HG02970 (cell line): ENCODE measurements around the gene PPP2R2C.

Experiments used
- ATAC-seq: cut with Tn5 transposase; IDR thresholded peaks from one replicate; pipeline ENCODE4 v1.9.1; 2021; ENCODE audit warnings: mild to moderate bottlenecking, moderate library complexity, moderate number of reproducible peaks; ENCODE audit not compliant: unreplicated experiment, low FRiP score

Gene PPP2R2C

GRCh38 chr4:6449746-6450369 lies 22.6 kb downstream of the PPP2R2C start:
- no peak for ATAC-seq

GRCh38 chr4:6449335-6449734 lies 23.1 kb downstream of the PPP2R2C start:
- no peak for ATAC-seq

GRCh38 chr4:6448476-6449170 lies 23.8 kb downstream of the PPP2R2C start:
- no peak for ATAC-seq

GRCh38 chr4:6447672-6448171 lies 24.7 kb downstream of the PPP2R2C start:
- no peak for ATAC-seq

- no peak for ATAC-seq
Observed at GRCh38 chr4:6446538-6447451, 25.6 kb downstream of the PPP2R2C start.

- no peak for ATAC-seq
Observed at GRCh38 chr4:6446130-6446482, 26.3 kb downstream of the PPP2R2C start.

- ATAC-seq: no peak
Observed at GRCh38 chr4:6445403-6446129, 26.8 kb downstream of the PPP2R2C start.

GRCh38 chr4:6444582-6444981 lies 27.8 kb downstream of the PPP2R2C start:
- ATAC-seq: no peak

GRCh38 chr4:6443035-6444023 lies 29.1 kb downstream of the PPP2R2C start:
- no peak for ATAC-seq

GRCh38 chr4:6442555-6442954 lies 29.9 kb downstream of the PPP2R2C start:
- no peak for ATAC-seq

GRCh38 chr4:6441758-6442157 lies 30.7 kb downstream of the PPP2R2C start:
- ATAC-seq: no peak

GRCh38 chr4:6441202-6441582 lies 31.2 kb downstream of the PPP2R2C start:
- ATAC-seq: no peak

- ATAC-seq: no peak
Observed at GRCh38 chr4:6440506-6441201, 31.8 kb downstream of the PPP2R2C start.

- ATAC-seq: no peak
Observed at GRCh38 chr4:6439120-6439762, 33.2 kb downstream of the PPP2R2C start.

- no peak for ATAC-seq
Observed at GRCh38 chr4:6437826-6438238, 34.6 kb downstream of the PPP2R2C start.

GRCh38 chr4:6435010-6435409 lies 37.4 kb downstream of the PPP2R2C start:
- ATAC-seq: no peak

GRCh38 chr4:6430927-6431326 lies 41.5 kb downstream of the PPP2R2C start:
- ATAC-seq: no peak

GRCh38 chr4:6427439-6428090 lies 44.8 kb downstream of the PPP2R2C start:
- ATAC-seq: no peak
